Lung microvascular endothelial cell (primary cell): Measurements from ENCODE around the gene EVPL. TPM values are rescaled to one million over a fixed set of nuclear protein-coding genes. Genes with fewer than 3 reads are reported as not detected.
A peak's percentile ranks its signal among the peaks of the same experiment; 100 is the strongest.
"Not testable (repeated sequence)": the region's sequence is repeated elsewhere in the genome, so short reads cannot be mapped to it uniquely, and the experiment has no call there.

Experiments
- DNase-seq, 2 donors: peaks; one replicate each; pipeline versions ENCODE4 v3.0.0 to v3.0.0-alpha.2; 2010; ENCODE audit warnings: low read depth in 2 of 2
- total RNA-seq: library from RNA; depleted of rRNA; stranded (reverse); fragments of >200 nt; gene quantifications from 2 replicates; pipeline ENCODE4 v1.2.1, GENCODE V29; 2014

EVPL gene
- not detected in 2 replicates for total RNA-seq

DNA sequence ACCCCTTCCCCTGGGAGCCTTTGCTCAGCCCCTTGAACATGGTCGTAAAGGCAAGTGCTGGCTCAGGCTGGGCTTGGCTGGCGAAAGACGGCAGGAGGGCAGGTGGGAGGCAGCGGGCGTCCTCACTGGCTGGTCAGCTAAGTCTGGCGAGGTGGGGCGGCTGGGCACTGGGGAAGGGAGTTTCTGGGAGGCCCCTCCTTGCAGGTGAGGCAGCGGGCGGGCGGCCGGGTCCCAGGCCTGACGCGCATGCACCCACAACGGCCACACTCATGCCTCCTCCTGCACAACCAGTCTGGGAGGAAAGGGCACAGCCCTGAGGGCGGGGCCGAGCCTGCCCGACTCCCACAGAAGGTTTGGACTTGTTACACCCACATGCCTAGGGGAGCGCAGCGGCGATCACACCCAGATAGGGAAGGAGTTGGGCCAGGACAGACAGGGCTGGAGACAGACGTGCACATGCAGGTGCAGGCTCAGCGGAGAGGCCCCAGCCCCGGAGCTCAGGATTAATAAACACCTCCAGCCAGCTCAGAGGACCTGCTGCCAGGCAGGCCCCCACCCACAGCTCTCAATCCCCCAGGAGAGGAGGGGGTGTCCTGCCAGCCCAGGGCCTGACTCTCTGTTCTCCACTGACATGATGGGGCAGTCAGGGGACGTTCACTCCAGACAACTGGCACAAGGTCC is at the start of gene EVPL:
EVPL (minus strand) TSS at position 148 of the 681 bp plus-strand sequence; CDS start at position 40, 108 bp downstream.
- no peak for DNase-seq

GRCh38 chr17:76076146-76076764 is 49.1 kb upstream of the EVPL start:
- no peak for DNase-seq

GRCh38 chr17:76075364-76076145 is 48.4 kb upstream of the EVPL start:
- peak; percentile 49 to 53 for DNase-seq

- no peak for DNase-seq
Observed at GRCh38 chr17:76074390-76075363, 47.6 kb upstream of the EVPL start, which contains the start of gene GALR2. Gene GALR2, plus strand, starts transcription at chr17:76074781. Its CDS starts 103 bp downstream, at chr17:76074884.

DNA sequence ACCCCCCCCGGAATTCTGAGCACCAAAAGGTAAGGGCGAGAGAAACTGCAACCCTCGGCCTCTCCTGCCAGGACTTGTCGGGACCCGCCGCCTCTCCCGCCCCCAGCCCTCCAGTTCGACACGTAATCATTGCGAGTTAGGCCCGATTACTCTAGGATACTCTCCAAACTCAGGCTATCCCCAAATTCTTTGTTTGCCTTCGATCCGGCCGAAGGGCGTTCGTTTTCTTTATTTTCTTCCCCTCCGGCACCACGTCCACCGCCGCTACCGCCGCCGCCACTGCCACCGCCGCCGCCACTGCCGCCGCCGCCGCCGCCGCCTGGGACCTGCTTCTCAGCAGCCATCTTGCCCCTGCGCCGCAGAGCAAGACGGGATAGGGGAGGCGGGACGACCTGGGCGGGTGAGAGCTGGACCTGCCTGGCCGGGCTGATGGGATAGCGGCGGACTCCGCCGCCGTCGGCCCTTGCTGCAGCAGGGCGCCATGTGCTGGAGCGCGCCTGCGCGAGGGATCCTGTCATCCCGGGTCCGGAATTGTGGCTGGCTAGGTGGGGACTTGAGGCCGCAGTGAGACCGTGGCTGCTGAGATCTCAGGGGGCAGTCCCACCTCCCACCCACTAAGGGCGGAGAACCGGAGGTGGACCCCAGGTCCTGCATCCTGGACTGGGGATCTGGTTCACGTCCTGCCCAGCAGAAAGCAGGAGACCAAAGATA is 45.2 kb upstream of the EVPL start, which contains the start of gene SRP68:
SRP68 (minus strand) TSS at position 370 of the 711 bp plus-strand sequence; CDS start at position 344, 26 bp downstream.
- peak; percentile 95 to 96 for DNase-seq

DNA sequence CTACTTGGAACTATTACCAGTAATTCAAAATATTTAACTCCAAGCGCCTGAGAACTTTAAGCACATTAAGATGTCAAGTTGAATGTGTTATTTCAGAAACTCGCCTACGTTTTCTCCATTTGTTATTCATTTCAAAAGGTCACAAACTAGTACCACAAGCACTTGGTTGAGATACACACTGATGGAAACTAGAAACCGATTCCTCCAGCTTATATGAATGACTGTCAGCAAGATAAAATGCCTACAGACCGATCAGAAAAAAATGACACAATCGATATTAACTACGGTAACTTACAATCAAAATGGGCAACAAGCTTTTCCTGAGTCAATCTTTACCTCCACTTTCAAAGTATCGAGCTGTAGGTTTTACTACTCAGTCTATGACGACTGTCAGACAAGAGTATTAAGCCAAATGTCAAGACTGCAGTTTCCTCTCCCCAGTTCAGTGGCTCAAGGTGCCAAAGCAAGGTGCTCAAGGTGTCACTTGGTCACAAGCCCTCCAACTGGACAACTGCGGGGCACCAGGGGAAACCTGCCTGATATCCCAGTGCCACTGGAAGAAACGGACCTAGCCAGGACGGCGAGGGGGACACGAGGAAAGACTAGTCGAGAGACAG is 44.5 kb upstream of the EVPL start:
- no peak for DNase-seq

DNA sequence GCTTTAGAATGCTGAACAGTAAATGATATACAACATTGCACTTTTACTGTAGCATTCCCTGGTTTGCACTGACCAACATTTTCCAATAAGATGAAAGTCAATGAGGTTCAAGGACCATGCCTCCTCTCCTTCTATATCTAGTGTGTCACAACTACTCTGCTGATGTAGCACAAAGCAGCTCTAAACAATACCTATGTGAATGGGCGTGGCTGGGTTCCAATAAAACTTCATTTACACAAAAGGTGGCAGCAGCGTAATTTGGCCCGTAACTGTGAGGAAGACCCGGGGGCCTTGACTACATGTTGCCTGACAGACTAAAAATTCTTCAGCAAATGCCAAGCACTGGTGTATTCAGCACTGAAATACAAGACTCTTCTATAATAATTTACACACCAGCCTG is 38.7 kb upstream of the EVPL start:
- DNase-seq: no peak

DNA sequence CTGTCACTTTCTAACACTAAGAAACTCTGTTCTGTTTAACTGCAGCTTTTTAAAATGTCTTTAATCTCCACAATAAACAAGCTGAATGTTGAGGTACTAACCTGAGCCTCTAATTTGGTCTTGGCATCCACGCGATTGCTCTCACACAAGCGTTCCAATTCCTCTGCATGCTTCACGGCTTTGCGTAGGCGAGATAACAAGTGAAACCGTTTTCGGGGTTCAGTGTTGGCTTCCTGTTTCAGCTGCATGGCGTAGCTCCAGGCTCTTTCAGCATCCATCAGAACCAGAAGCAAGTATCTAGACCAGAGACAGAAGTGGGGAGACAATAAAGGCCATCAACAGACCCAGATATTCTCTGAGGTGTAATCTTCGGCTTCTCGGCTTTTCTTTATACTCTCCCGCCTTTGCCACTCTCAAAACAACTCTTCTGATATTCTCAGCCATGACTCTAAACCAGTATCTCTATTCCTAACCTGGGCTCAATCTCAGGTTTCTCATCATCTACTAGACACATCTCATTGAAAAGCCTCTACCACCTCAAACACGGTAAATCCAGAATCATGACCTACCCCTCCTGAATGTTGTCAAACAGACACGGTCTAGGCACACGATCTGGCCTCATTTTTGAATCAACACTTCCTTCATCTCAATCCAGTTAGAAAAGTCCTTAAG is 36.9 kb upstream of the EVPL start:
- DNase-seq: no peak

GRCh38 chr17:76058264-76058663 is 31.2 kb upstream of the EVPL start:
- DNase-seq: not testable (repeated sequence)

GRCh38 chr17:76056882-76057281 is 29.8 kb upstream of the EVPL start:
- DNase-seq: no peak

- no peak for DNase-seq
Observed at GRCh38 chr17:76054112-76054476, 27.0 kb upstream of the EVPL start.

GRCh38 chr17:76053246-76054111 is 26.4 kb upstream of the EVPL start:
- DNase-seq: peak in 1 of 2 donors; percentile 72

GRCh38 chr17:76051561-76051960 is 24.5 kb upstream of the EVPL start:
- DNase-seq: no peak

GRCh38 chr17:76050538-76051467 is 23.7 kb upstream of the EVPL start:
- no peak for DNase-seq

- DNase-seq: no peak
Observed at GRCh38 chr17:76049836-76050537, 22.9 kb upstream of the EVPL start.

- DNase-seq: no peak
Observed at GRCh38 chr17:76049239-76049638, 22.1 kb upstream of the EVPL start.

GRCh38 chr17:76048711-76049110 is 21.6 kb upstream of the EVPL start:
- peak in 1 of 2 donors; percentile 48 for DNase-seq
